HEK293T (cell line): ENCODE results near the gene CHODL.

Experiments used
- CTCF ChIA-PET: fragments of 350-600 bp; formaldehyde crosslinking; extraction: SDS; loops from one replicate; lab custom pipeline; 2021; ENCODE audit warnings: antibody characterized with exemption, inconsistent platforms; lab: Yijun Ruan, JAX
- POLR2A ChIA-PET: fragments of 350-600 bp; formaldehyde crosslinking; extraction: SDS; loops from one replicate; lab custom pipeline; 2020; ENCODE audit warnings: antibody characterized with exemption, inconsistent platforms; lab: Yijun Ruan, JAX
- DNase-seq: peaks from one replicate; pipeline ENCODE4 v3.0.0; 2012; ENCODE audit warnings: mixed read lengths; ENCODE audit errors: extremely low spot score
- ARNT ChIP-seq: fragments of 450-650 bp; IDR thresholded peaks from 2 replicates; pipeline ENCODE4 v1.6.1; 2017; ENCODE audit warnings: mild to moderate bottlenecking
- BHLHE40 ChIP-seq: fragments of 450-650 bp; IDR thresholded peaks from 2 replicates; pipeline ENCODE4 v1.6.1; 2016; ENCODE audit warnings: mild to moderate bottlenecking, moderate library complexity, borderline replicate concordance
- CTBP1 ChIP-seq: fragments of 450-650 bp; IDR thresholded peaks from 2 replicates; pipeline ENCODE4 v1.6.1; 2016; ENCODE audit warnings: borderline replicate concordance
- ELF4 ChIP-seq: fragments of 450-650 bp; IDR thresholded peaks from 2 replicates; pipeline ENCODE4 v1.6.1; 2017; ENCODE audit warnings: antibody characterized with exemption
- FOXA1 ChIP-seq: fragments of 450-650 bp; IDR thresholded peaks from 2 replicates; pipeline ENCODE4 v1.6.1; 2016; ENCODE audit warnings: mild to moderate bottlenecking
- FOXK2 ChIP-seq: fragments of 450-650 bp; IDR thresholded peaks from 2 replicates; pipeline ENCODE4 v1.6.1; 2016; ENCODE audit warnings: mild to moderate bottlenecking
- FOXM1 ChIP-seq: fragments of 450-650 bp; IDR thresholded peaks from 2 replicates; pipeline ENCODE4 v1.6.1; 2017; ENCODE audit warnings: mild to moderate bottlenecking, borderline replicate concordance
- HDGF ChIP-seq: fragments of 450-650 bp; IDR thresholded peaks from 2 replicates; pipeline ENCODE4 v1.6.1; 2017; ENCODE audit warnings: antibody characterized with exemption, borderline replicate concordance
- L3MBTL2 ChIP-seq: fragments of 450-650 bp; conservative IDR thresholded peaks from 2 replicates; pipeline ENCODE4 v1.6.1; 2016; ENCODE audit warnings: mild to moderate bottlenecking
- LEF1 ChIP-seq: fragments of 450-650 bp; IDR thresholded peaks from 2 replicates; pipeline ENCODE4 v1.6.1; 2017; ENCODE audit warnings: mild to moderate bottlenecking, borderline replicate concordance
- NFRKB ChIP-seq: fragments of 450-650 bp; IDR thresholded peaks from 2 replicates; pipeline ENCODE4 v1.6.1; 2016; ENCODE audit warnings: mild to moderate bottlenecking, moderate library complexity
- PKNOX1 ChIP-seq: fragments of 450-650 bp; IDR thresholded peaks from 2 replicates; pipeline ENCODE4 v1.6.1; 2016
- SP1 ChIP-seq: fragments of 450-650 bp; IDR thresholded peaks from 2 replicates; pipeline ENCODE4 v1.6.1; 2017
- SUZ12 ChIP-seq: fragments of 450-650 bp; IDR thresholded peaks from 2 replicates; pipeline ENCODE4 v1.6.1; 2016; ENCODE audit warnings: mild to moderate bottlenecking
- TARDBP ChIP-seq: fragments of 450-650 bp; IDR thresholded peaks from 2 replicates; pipeline ENCODE4 v1.6.1; 2016
- ZNF384 ChIP-seq: fragments of 450-650 bp; IDR thresholded peaks from 2 replicates; pipeline ENCODE4 v1.6.1; 2016

The CHODL gene

GRCh38 chr21:18269856-18270255 is 25.2 kb downstream of the CHODL start:
- POLR2A ChIA-PET, result no interaction called here
- TF ChIP-seq FOXA1 (no peak), BHLHE40 (no peak), ZNF384 (no peak), HDGF (no peak), NFRKB (no peak), ELF4 (no peak), LEF1 (no peak), SUZ12 (no peak), CTBP1 (no peak), ARNT (no peak)

GRCh38 chr21:18273400-18273799 is 28.8 kb downstream of the CHODL start:
- ChIA-PET POLR2A (no interaction called here), CTCF (no interaction called here)
- TF ChIP-seq FOXA1 (no peak), CTBP1 (no peak), BHLHE40 (no peak), L3MBTL2 (no peak), TARDBP (no peak), SP1 (no peak), ARNT (no peak)
- no peak for DNase-seq

More at GRCh38 chr21:18269856-18270255, 25.2 kb downstream of the CHODL start:
- DNase-seq, result no peak
- CTCF ChIA-PET, result no interaction called here

GRCh38 chr21:18274370-18274769 is 29.7 kb downstream of the CHODL start:
- CTCF ChIA-PET, result no interaction called here
- no peak for DNase-seq
- POLR2A ChIA-PET, result no interaction called here

GRCh38 chr21:18275781-18276180 is 31.1 kb downstream of the CHODL start:
- TF ChIP-seq L3MBTL2 (no peak), PKNOX1 (no peak), FOXK2 (no peak), ARNT (no peak), SP1 (no peak), ELF4 (no peak), FOXA1 (no peak), HDGF (no peak), LEF1 (no peak), SUZ12 (no peak), BHLHE40 (no peak), FOXM1 (no peak), CTBP1 (no peak), NFRKB (no peak), ZNF384 (no peak), TARDBP (no peak)
- ChIA-PET POLR2A (no interaction called here), CTCF (interaction anchor here (0.9 kb wide), 1 partner anchor 24 kb away, joined by 3 read pairs; no protein-coding TSS in a partner anchor)
- no peak for DNase-seq

More at GRCh38 chr21:18274370-18274769, 29.7 kb downstream of the CHODL start:
- TF ChIP-seq SP1 (no peak), FOXM1 (no peak), FOXA1 (no peak), TARDBP (no peak), HDGF (no peak), L3MBTL2 (no peak), BHLHE40 (no peak), FOXK2 (no peak), NFRKB (no peak)

GRCh38 chr21:18285379-18285778 is 40.7 kb downstream of the CHODL start:
- TF ChIP-seq SUZ12, result no peak
- TF ChIP-seq LEF1, result no peak
- no peak for DNase-seq
- ChIA-PET POLR2A (no interaction called here), CTCF (no interaction called here)

GRCh38 chr21:18289876-18290275 is 45.2 kb downstream of the CHODL start:
- DNase-seq, result no peak
- POLR2A ChIA-PET, result no interaction called here
- CTCF ChIA-PET, result interaction anchor here (0.6 kb wide), 1 partner anchor 242 kb away, joined by 3 read pairs; no protein-coding TSS in a partner anchor
- no peak for TF ChIP-seq BHLHE40
- no peak for TF ChIP-seq NFRKB
- no peak for TF ChIP-seq SP1
- no peak for TF ChIP-seq SUZ12
- no peak for TF ChIP-seq HDGF
- no peak for TF ChIP-seq FOXM1
- TF ChIP-seq FOXK2, result no peak
- TF ChIP-seq PKNOX1, result no peak
- TF ChIP-seq ARNT, result no peak
- no peak for TF ChIP-seq CTBP1
- TF ChIP-seq TARDBP, result no peak

GRCh38 chr21:18294100-18294499 is 49.5 kb downstream of the CHODL start:
- no peak for DNase-seq
- TF ChIP-seq L3MBTL2 (no peak), NFRKB (no peak), CTBP1 (no peak), BHLHE40 (no peak), HDGF (no peak), FOXA1 (no peak), TARDBP (no peak), ARNT (no peak), SP1 (no peak), ELF4 (no peak), ZNF384 (no peak), PKNOX1 (no peak), LEF1 (no peak), SUZ12 (no peak), FOXK2 (no peak), FOXM1 (no peak)
- CTCF ChIA-PET, result no interaction called here
- POLR2A ChIA-PET, result no interaction called here
